GM18499 (cell line): ENCODE results near the gene GATAD2B.
A peak's percentile ranks its signal among the peaks of the same experiment; 100 is the strongest.

Experiments
- ATAC-seq: cut with Tn5 transposase; IDR thresholded peaks from one replicate; pipeline ENCODE4 v1.9.1; 2021; ENCODE audit warnings: moderate number of reproducible peaks; ENCODE audit not compliant: insufficient read depth, unreplicated experiment

GATAD2B gene

GRCh38 chr1:153800516-153800915 is 122.3 kb downstream of the GATAD2B start:
- ATAC-seq: no peak

DNA sequence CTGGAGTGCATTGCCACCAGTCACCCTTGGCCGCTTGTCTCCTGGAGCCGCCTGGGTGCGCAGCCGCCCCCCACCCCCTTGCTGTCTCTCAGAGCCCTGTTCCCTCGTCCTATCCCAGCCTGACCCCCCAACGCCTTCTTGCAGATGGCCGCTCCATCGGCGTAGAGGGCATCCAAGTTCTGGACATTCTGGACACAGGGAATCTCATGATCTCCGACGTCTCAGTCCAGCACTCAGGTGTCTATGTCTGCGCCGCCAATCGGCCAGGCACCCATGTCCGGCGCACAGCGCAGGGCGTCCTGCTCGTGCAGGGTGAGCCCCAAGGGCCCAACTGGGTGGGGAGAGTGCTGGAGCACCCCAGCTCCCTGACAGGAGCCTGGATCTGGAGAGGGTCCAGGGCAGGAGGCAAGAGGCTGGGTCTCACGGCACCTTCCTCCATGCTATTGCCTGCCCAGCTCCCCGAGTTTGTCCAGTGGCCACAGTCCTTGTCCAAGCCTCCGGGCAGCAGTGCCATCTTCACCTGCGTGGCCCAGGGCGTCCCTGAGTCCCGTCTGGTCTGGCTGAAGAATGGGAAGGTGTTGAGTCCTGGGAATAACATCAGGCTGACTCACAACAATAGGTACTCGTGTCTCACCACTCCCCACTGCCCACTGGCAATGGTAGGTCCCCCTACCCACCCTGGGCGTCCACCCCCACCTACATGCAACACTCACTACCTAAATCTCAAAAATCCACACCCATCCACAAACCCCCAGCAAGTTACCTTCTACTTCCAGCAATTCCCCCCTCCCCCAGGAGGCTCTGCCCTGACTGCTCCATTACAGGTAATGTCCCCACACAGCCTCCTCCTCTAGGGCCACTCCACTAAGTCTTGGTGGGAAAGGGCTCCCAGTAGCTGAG is 123.0 kb downstream of the GATAD2B start:
- no peak for ATAC-seq

- no peak for ATAC-seq
Measured at GRCh38 chr1:153799016-153799415, 123.8 kb downstream of the GATAD2B start.

DNA sequence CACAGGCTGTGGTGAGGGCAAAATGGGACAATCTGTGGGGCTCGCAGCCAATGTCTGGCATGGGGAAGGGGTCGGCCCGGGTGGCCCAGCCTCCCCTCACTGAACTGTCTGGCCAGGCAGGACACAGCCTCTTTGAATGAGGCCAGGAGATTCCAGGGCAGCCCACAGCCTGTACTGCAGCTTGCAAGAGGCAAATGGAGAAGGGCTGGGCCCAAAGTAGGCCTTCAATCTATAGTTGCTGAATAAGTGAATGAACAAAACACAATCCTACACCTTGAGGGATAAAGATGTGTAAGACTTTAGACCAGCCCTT is 124.3 kb downstream of the GATAD2B start:
- ATAC-seq: no peak

- no peak for ATAC-seq
Measured at GRCh38 chr1:153796786-153797659, 125.7 kb downstream of the GATAD2B start.

DNA sequence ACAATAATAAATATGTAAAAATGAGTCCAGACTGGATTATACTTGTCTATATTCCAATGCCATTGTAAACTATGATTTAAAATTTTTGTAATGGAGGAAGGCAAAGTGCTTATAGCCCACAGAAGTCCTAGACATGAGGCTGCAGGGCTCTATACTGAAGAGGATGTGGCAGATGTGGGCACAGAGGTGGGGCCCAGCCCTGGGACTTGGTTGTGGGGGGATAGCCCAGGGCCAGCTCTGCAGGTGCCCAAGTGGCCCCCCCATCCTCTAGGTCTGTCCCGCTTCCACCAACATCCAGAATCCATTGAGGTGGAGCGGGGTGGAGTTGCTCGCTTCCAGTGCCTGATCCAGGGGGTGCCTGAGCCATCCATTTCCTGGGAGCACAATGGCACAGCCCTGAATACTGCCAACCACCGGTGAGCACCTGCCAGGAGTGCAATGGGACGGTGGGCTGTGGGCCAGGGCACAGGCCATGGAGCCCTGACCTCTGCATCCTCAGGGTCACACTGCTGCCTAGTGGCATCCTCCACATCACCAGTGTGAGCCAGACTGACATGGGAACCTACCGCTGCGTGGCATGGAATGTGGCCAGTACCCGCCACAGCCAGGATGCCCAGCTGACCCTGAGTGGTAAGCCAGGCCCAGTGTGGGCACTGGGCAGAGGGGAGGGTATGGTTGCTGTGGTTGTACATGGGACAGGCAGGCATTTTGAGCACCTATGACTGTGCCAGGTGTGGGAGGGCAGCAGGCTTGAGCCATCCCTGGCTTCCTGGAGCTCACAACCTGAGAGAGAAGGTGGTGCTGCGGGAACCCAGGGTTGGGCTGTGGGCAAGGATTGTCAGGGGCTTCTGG is 126.6 kb downstream of the GATAD2B start:
- no peak for ATAC-seq

GRCh38 chr1:153795330-153795837 is 127.4 kb downstream of the GATAD2B start:
- ATAC-seq: no peak

GRCh38 chr1:153794624-153795329 is 128.0 kb downstream of the GATAD2B start:
- ATAC-seq: no peak

- ATAC-seq: no peak
Measured at GRCh38 chr1:153793973-153794615, 128.7 kb downstream of the GATAD2B start.

GRCh38 chr1:153793261-153793972 is 129.4 kb downstream of the GATAD2B start:
- ATAC-seq: no peak

- ATAC-seq: no peak
Measured at GRCh38 chr1:153792631-153793041, 130.1 kb downstream of the GATAD2B start.

- ATAC-seq: no peak
Measured at GRCh38 chr1:153791648-153792253, 131.0 kb downstream of the GATAD2B start.

DNA sequence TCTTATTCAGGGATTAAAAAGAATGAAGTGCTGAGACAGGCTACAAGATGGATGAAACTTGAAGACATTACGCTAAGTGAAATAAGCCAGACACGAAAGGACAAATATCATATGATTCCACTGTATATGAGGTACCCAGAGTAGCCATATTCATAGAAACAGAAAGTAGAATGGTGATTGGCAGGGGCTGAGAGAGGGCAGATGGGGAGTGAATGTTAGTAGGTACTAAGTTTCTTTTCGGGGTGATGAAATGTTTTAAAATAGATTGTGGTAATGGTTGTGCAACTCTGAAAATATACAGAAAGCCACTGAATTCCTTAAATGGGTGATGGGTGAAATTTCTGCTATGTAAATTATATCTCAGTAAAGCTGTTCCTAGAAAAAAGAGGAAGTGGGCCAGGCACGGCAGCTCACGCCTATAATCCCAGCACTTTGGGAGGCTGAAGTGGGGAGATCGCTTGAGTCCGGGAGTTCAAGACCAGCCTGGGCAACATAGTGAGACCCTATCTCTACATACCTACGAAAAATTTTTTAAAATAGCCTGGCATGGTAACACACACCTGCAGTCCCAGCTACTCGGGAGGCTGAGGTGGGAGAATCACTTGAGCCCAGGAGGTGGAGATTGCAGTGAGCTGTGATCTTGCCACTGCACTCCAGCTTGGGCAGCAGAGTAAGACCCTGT is 131.7 kb downstream of the GATAD2B start:
- ATAC-seq: peak; percentile 73

- no peak for ATAC-seq
Measured at GRCh38 chr1:153790313-153790965, 132.3 kb downstream of the GATAD2B start.

GRCh38 chr1:153789478-153790034 is 133.2 kb downstream of the GATAD2B start:
- no peak for ATAC-seq

DNA sequence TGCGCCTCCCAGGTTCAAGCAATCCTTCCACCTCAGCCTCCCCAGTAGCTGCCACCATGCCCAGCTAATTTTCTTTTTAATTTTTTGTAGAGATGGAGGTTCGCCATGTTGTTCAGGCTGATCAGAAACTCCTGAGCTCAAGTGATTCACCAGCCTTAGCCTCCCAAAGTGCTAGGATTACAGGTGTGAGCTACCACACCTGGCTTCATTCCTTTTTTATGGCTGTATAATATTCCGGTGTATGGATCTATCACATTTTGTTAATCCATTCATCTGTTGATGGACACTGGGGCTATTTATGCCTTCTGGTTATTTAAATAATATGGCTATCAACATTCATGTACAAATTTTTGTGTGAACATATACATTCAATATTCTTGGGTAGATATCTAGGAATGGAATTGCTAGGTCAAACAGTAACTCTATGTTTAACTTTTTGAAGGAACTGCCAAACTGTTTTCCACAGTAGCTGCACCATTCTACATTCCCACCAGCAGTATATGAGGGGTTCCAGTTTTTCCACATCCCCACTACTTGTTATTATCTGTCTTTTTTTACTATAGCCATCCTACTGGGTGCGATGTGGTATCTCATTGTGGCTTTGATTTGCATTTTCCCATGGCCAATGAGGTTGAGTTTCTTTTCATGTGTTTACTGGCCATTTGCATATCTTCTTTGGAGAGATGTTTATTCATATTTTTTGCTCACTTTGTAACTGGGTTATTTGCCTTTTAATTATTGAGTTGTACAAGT is 136.6 kb downstream of the GATAD2B start:
- ATAC-seq: no peak
